SH-SY5Y (cell line): Measurements from ENCODE around the gene ATAD3B.

Source experiments
- GATA2 ChIP-seq: IDR thresholded peaks from 2 replicates; pipeline ENCODE4 v1.6.1; 2011; ENCODE audit warnings: mild to moderate bottlenecking, low read depth, low read length
- GATA3 ChIP-seq: IDR thresholded peaks from 2 replicates; pipeline ENCODE4 v1.6.1; 2011; ENCODE audit warnings: low read depth, mild to moderate bottlenecking, low read length, moderate library complexity

DNA sequence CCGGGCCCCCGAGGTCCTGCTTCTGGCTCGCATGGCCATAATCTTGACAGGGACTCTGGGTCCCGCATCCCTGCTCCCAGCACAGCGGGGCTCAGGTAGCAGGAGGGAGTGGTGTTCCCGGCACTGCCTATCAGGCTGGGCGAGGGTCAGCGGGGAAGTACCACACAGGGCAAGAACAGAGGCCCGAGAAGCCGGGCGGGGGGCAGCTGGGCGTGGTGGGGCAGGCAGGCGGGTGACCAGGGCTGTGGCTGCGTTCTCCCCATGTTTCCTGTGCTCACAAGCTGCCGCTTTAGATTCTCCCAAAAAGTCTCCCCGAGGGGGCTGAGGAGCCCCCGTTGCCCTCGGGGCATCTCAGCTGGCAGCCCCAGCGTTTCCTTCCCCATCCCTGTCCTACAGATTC, 18.3 kb downstream of the ATAD3B start:
- TF ChIP-seq GATA2, result no peak
- no peak for TF ChIP-seq GATA3
